Endometrial microvascular endothelial cells (primary cell): ENCODE measurements around the gene SLC23A3. TPM values are rescaled to one million over a fixed set of nuclear protein-coding genes. Genes with fewer than 3 reads are reported as not detected.

Experiments
- in situ Hi-C: cut with HindIII; loops from 2 replicates; pipeline ENCODE4 v1.10.0; 2017; ENCODE audit warnings: low sequenced_read_pairs, low pct_unique_long_range_greater_than_20kb; ENCODE audit errors: inconsistent ontology term
- total RNA-seq: library from RNA; depleted of rRNA; stranded (reverse); fragments of >200 nt; gene quantifications from one replicate; pipeline ENCODE4 v1.2.3, GENCODE V29; 2015; ENCODE audit errors: inconsistent ontology term

The SLC23A3 gene
- total RNA-seq, 1 donor from 2014 or later = 0.19 TPM

- in situ Hi-C loops = no loop called here
Observed at GRCh38 chr2:219160186-219161017, 9.4 kb downstream of the SLC23A3 start, which contains the start of gene NHEJ1. TSS of gene NHEJ1 (minus strand) at chr2:219160815. CDS start at chr2:219158362, 2,453 bp downstream.

- in situ Hi-C loops = no loop called here
Observed at GRCh38 chr2:219159771-219160185, 10.1 kb downstream of the SLC23A3 start.

- in situ Hi-C loops = no loop called here
Observed at GRCh38 chr2:219158586-219158985, 11.2 kb downstream of the SLC23A3 start.

- in situ Hi-C loops = no loop called here
Observed at GRCh38 chr2:219158025-219158424, 11.8 kb downstream of the SLC23A3 start.

- in situ Hi-C loops = no loop called here
Observed at GRCh38 chr2:219157396-219157795, 12.4 kb downstream of the SLC23A3 start.

- in situ Hi-C loops = no loop called here
Observed at GRCh38 chr2:219155054-219155644, 14.7 kb downstream of the SLC23A3 start.

- in situ Hi-C loops = no loop called here
Observed at GRCh38 chr2:219149667-219150066, 20.2 kb downstream of the SLC23A3 start.

- in situ Hi-C loops = no loop called here
Observed at GRCh38 chr2:219142329-219142728, 27.5 kb downstream of the SLC23A3 start.

- in situ Hi-C loops = no loop called here
Observed at GRCh38 chr2:219140722-219141121, 29.1 kb downstream of the SLC23A3 start.

GRCh38 chr2:219133976-219134375 is 35.9 kb downstream of the SLC23A3 start:
- in situ Hi-C loops = no loop called here

GRCh38 chr2:219131744-219132143 is 38.1 kb downstream of the SLC23A3 start:
- in situ Hi-C loops = no loop called here

GRCh38 chr2:219131327-219131726 is 38.5 kb downstream of the SLC23A3 start:
- in situ Hi-C loops = no loop called here

GRCh38 chr2:219129589-219129988 is 40.2 kb downstream of the SLC23A3 start:
- in situ Hi-C loops = no loop called here

GRCh38 chr2:219128396-219128795 is 41.4 kb downstream of the SLC23A3 start:
- in situ Hi-C loops = no loop called here

- in situ Hi-C loops = no loop called here
Observed at GRCh38 chr2:219127037-219127635, 42.7 kb downstream of the SLC23A3 start.

GRCh38 chr2:219126555-219126954 is 43.3 kb downstream of the SLC23A3 start:
- in situ Hi-C loops = no loop called here

- in situ Hi-C loops = no loop called here
Observed at GRCh38 chr2:219125886-219126270, 44.0 kb downstream of the SLC23A3 start.

- in situ Hi-C loops = no loop called here
Observed at GRCh38 chr2:219125225-219125885, 44.5 kb downstream of the SLC23A3 start.

GRCh38 chr2:219124381-219125110 is 45.3 kb downstream of the SLC23A3 start:
- in situ Hi-C loops = no loop called here
